Right atrium auricular region (tissue), 2 donors: ENCODE results near the gene PNO1. TPM values are rescaled to one million over a fixed set of nuclear protein-coding genes. Genes with fewer than 3 reads are reported as not detected.

Experiments used
- DNase-seq: peaks from one replicate; pipeline ENCODE4 v3.0.0-alpha.2; 2019; ENCODE audit warnings: low spot score
- H3K27ac ChIP-seq, 2 donors: fragments of 200-600 bp; sonication (generic); 1 replicate in 1 of 2; 2 replicates in 1 of 2; pipeline ENCODE4 v1.5.1; 2016 to 2019
- H3K27me3 ChIP-seq, 2 donors: fragments of 200-600 bp; sonication (generic); one replicate each; pipeline versions ENCODE4 v1.5.1 to v1.6.0; 2017 to 2019
- H3K36me3 ChIP-seq: fragments of 200-600 bp; sonication (generic); one replicate; pipeline ENCODE4 v1.5.1; 2016
- H3K4me1 ChIP-seq, 2 donors: fragments of 200-600 bp; sonication (generic); one replicate each; pipeline versions ENCODE4 v1.5.1 to v1.6.0; 2017 to 2019
- H3K4me3 ChIP-seq, 2 donors: fragments of 200-600 bp; sonication (generic); 1 replicate in 1 of 2; 2 replicates in 1 of 2; pipeline ENCODE4 v1.5.1; 2017 to 2019; ENCODE audit warnings: mild to moderate bottlenecking in 1 of 2, moderate library complexity in 1 of 2
- H3K9me3 ChIP-seq, 2 donors: fragments of 200-600 bp; sonication (generic); one replicate each; pipeline ENCODE4 v1.5.1; 2019
- total RNA-seq, 2 donors: library from RNA; depleted of rRNA; stranded (reverse); fragments of >200 nt; gene quantifications; one replicate each; pipeline ENCODE4 v1.1.0, GENCODE V29; 2016
- TF ChIP-seq, protein P1 (sequence below), 2 donors: fragments of 200-600 bp; sonication (generic); IDR thresholded peaks; one replicate each; pipeline ENCODE4 v1.5.1; 2019; ENCODE audit warnings: antibody characterized with exemption in 2 of 2

PNO1 gene
- total RNA-seq, 2 donors from 2014 or later = 8.7 to 12.0 TPM

DNA sequence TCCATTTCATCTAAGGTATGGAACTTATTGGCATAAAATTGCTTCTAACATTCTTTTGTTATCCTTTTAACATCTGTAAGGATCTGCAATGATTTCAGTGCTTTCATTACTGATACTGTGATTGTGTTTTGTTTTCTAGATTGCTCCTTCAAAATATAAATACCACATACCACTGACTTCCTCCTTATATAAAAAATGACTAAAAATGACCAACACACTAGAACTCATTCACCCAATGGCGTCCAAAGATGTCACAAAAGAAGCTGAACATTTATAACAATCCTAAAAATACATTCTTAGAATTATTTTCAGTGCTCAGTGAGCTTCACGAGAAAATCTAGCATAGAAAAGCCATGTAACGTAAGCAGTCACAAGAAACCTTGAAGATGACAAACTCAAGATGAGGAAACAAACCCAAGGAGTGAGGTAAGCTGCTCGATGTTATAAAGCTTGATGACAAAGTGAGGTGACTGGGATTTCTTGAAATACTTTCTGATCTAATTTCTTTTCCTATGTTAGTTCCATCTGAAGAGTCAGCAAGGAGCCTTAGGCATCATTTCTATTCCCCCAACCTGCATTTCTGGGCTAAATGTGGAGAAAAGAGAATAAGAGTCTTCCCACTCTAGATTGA lies 42.6 kb downstream of the PNO1 start:
- Histone ChIP-seq H3K27me3 (no peaks in the 10 kb centered on the region), H3K9me3 (no peaks in the 10 kb centered on the region), H3K4me3 (no peak overlapping the region), H3K27ac (no peak overlapping the region), H3K4me1 (peaks cover 0 to 19% of the 10 kb centered on the region in 2 donors), H3K36me3 (no peaks in the 10 kb centered on the region)
- TF ChIP-seq, protein P1, sequence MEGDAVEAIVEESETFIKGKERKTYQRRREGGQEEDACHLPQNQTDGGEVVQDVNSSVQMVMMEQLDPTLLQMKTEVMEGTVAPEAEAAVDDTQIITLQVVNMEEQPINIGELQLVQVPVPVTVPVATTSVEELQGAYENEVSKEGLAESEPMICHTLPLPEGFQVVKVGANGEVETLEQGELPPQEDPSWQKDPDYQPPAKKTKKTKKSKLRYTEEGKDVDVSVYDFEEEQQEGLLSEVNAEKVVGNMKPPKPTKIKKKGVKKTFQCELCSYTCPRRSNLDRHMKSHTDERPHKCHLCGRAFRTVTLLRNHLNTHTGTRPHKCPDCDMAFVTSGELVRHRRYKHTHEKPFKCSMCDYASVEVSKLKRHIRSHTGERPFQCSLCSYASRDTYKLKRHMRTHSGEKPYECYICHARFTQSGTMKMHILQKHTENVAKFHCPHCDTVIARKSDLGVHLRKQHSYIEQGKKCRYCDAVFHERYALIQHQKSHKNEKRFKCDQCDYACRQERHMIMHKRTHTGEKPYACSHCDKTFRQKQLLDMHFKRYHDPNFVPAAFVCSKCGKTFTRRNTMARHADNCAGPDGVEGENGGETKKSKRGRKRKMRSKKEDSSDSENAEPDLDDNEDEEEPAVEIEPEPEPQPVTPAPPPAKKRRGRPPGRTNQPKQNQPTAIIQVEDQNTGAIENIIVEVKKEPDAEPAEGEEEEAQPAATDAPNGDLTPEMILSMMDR (IDR thresholded peaks at IDR 0.05) = no peak
- no peak for DNase-seq

DNA sequence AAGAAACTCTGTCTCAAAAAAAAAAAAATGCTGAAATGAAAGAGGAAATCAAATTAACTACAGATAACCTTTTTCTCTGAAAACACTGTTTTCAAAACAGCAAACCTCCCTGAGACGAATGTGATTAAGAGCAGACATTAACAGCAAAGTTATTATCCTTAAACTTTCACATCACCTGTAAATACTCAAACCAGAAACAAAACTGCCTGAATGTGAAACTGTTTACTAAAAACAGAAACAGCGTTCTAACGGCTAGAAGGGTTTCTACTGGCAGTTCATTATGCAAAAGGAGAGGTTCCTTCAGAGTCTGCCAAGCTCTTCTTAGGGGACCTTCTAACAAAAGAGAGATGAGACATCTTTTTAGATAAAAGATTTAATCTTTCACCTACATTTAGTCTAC lies 45.9 kb downstream of the PNO1 start:
- TF ChIP-seq, protein P1 (IDR thresholded peaks at IDR 0.05) = no peak
- Histone ChIP-seq H3K27me3 (no peaks in the 10 kb centered on the region), H3K4me1 (peaks cover 0 to 8% of the 10 kb centered on the region in 2 donors), H3K9me3 (no peaks in the 10 kb centered on the region), H3K27ac (no peak overlapping the region), H3K36me3 (no peaks in the 10 kb centered on the region), H3K4me3 (no peak overlapping the region)
- DNase-seq = no peak

DNA sequence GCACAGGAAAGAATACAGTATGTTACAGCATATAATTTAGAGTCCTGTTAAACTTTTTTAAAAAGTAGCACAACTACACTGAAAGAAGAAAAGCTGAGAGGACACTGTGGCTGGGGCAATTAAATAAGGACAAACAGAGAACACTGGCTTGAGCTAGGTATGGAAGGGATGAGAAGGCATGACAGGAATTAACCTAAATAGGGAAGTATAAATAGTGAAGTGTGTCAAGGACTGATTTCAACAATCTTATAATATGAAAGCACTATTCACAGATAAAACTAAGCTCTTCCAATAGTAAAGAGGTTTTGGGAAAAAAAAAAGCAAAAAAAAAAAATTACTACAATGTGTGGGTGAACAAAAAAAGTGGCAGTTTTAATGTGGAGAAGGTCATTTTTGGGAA lies 49.1 kb downstream of the PNO1 start:
- Histone ChIP-seq H3K27me3 (no peaks in the 10 kb centered on the region), H3K9me3 (no peaks in the 10 kb centered on the region), H3K4me3 (no peak overlapping the region), H3K4me1 (peaks cover 0 to 8% of the 10 kb centered on the region in 2 donors), H3K27ac (no peak overlapping the region), H3K36me3 (no peaks in the 10 kb centered on the region)
- TF ChIP-seq, protein P1 (IDR thresholded peaks at IDR 0.05) = no peak
- no peak for DNase-seq

DNA sequence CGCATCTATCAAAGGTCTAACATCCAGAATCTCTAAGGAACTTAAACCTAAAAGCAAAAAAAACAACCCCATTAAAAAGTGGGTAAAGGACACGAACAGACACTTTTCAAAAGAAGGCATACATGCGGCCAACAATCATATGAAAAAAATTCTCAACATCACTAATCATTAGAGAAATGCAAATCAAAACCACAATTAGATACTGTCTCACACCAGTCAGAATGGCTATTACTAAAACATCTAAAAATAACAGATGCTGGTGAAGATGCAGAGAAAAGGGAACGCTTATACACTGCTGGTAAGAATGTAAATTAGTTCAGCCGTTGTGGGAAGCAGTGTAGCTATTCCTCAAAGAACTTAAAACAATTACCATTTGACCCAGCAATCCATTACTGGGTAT lies 56.7 kb downstream of the PNO1 start:
- H3K36me3 ChIP-seq = no peaks in the 10 kb centered on the region
- peaks cover 0 to 46% of the 10 kb centered on the region in 2 donors for H3K4me1 ChIP-seq
- no peaks in the 10 kb centered on the region for H3K9me3 ChIP-seq
- TF ChIP-seq, protein P1 (IDR thresholded peaks at IDR 0.05) = no peak
- H3K4me3 ChIP-seq = no peak overlapping the region
- no peak for DNase-seq
- H3K27me3 ChIP-seq = no peaks in the 10 kb centered on the region
- H3K27ac ChIP-seq = no peak overlapping the region

DNA sequence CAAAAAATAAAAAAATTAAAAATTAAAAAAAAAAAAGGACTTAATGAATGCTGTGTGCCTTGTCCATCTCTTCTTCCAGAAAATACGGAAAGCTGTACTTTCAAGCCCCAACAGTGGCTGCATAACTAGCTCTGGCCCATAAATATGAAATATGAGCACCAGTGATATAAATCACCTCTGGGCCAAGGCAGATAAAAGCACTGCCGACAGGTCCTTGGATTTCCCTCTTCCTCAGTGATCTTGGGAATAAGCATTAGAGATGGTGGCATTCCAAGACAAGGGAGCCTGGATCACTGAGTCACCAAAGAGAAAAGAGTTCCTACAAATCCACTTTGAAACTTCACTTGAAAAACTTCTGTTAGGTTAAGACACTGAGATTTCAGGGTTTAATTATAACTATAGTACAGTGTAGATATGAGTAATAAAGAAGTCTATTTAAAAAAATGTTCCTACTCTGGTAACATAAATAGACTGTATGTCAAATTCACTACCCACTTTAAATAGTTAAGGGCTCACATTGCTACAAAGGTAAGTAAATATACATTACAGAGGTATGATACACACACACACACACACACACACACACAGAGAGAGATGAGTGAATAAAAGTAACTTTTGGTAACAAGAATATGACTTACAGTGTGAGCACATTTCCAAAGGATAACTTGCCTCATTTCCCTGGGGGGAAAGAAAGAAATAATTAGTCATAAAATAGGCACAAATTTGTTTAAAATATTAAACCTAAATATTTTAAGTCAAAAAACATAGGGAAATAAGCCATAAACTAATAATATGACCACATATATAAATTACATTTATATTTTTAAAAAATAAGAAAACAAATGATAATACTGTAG lies 59.0 kb downstream of the PNO1 start:
- H3K27ac ChIP-seq = no peak overlapping the region
- no peaks in the 10 kb centered on the region for H3K36me3 ChIP-seq
- H3K4me3 ChIP-seq = no peak overlapping the region
- no peaks in the 10 kb centered on the region for H3K9me3 ChIP-seq
- DNase-seq = no peak
- H3K4me1 ChIP-seq = peaks cover 0 to 56% of the 10 kb centered on the region in 2 donors
- TF ChIP-seq, protein P1 (IDR thresholded peaks at IDR 0.05) = no peak
- no peaks in the 10 kb centered on the region for H3K27me3 ChIP-seq
